Pancreas (tissue), 10 donors: Measurements from ENCODE around the gene LYPD1. TPM values are rescaled to one million over a fixed set of nuclear protein-coding genes. Genes with fewer than 3 reads are reported as not detected.

Source experiments
- ATAC-seq, 4 donors: fragments of 200-7000 bp; cut with Tn5 transposase; one replicate each; pipeline versions ENCODE4 v1.8.0 to v1.9.1; 2020; ENCODE audit warnings: mild to moderate bottlenecking in 4 of 4, moderate library complexity in 4 of 4
- DNase-seq, 6 donors: peaks; one replicate each; pipeline ENCODE4 v3.0.0-alpha.2; 2020
- FAIRE-seq: peaks from 2 replicates; lab custom pipeline; 2012; peaks lifted over from hg19 to GRCh38; lab: Jason Lieb, UNC
- H3K27ac ChIP-seq, 4 donors: fragments of 200-600 bp; sonication (generic); 1 replicate in 3 of 4; 2 replicates in 1 of 4; pipeline versions ENCODE4 v1.5.0 to v1.8.0; 2020
- H3K27me3 ChIP-seq, 4 donors: fragments of 200-600 bp; one replicate each; pipeline ENCODE4 v1.8.0; 2021
- H3K36me3 ChIP-seq, 3 donors: fragments of 200-600 bp; sonication (generic) in 1 of 3; one replicate each; pipeline versions ENCODE4 v1.5.0 to v1.8.0; 2020 to 2021
- H3K4me1 ChIP-seq, 3 donors: fragments of 200-600 bp; one replicate each; pipeline ENCODE4 v1.8.0; 2021
- H3K4me3 ChIP-seq, 4 donors: fragments of 200-600 bp; sonication (generic) in 2 of 4; one replicate each; pipeline versions ENCODE4 v1.5.0 to v1.8.0; 2020 to 2021
- H3K9me3 ChIP-seq, 4 donors: fragments of 200-600 bp; one replicate each; pipeline ENCODE4 v1.8.0; 2021
- CTCF ChIP-seq, 4 donors: fragments of 200-600 bp; sonication (generic) in 3 of 4; IDR thresholded peaks; one replicate each; pipeline versions ENCODE4 v1.5.0 to v1.8.0; 2021; ENCODE audit warnings: antibody characterized with exemption in 4 of 4
- WGBS, 2 donors: extraction: QIAGEN DNeasy Blood & Tissue Kit; methylation state at CpG; one replicate each; pipeline ENCODE4 v1.1.7; 2013; 5-methylcytosine and 5-hydroxymethylcytosine counted together
- intact Hi-C, 3 donors: fragments of 100-400 bp; cut with DNase I; formaldehyde crosslinking; loops; one replicate each; pipeline versions ENCODE4 v1.11.1 to v1.14.2; 2022
- polyA plus RNA-seq, 2 donors: library from polyadenylated mRNA; stranded (reverse); fragments of 200-250 nt; gene quantifications; one replicate each; pipeline ENCODE4 v1.2.3, GENCODE V29; 2013
- total RNA-seq, 6 donors: library from RNA; stranded (reverse); fragmentation: NEBNext Ultra II Directional in 4 of 6; extraction: Animal tissue kit (Norgen Biotek cat#: 25700) in 4 of 6; gene quantifications; one replicate each; pipeline versions ENCODE4 v1.2.1 to v1.2.4, GENCODE V29; 2021 to 2023
- donor health status: healthy with polysubstance abuse.
- donor health status: DM: no; HTN: no; CAD: no; lungs with moderate emphysema.
- donor health status: DM: no; HTN: no; CAD: no.
- donor health status: control.
- donor health status: control.
- donor health status: Bipolar disorder and iron deficiency.
- donor health status: DM: yes; HTN: yes; CAD: no.
- donor health status: DM: no; HTN: no; CAD: no.
- donor health status: DM: no; HTN: no; CAD: no.
- donor health status: DM: yes; HTN: yes; CAD: no.

The LYPD1 gene
- total and polyA plus RNA-seq, 8 donors = 1.1 to 20.5 (median 4.1) TPM

- TF ChIP-seq CTCF (IDR thresholded peaks at IDR 0.05) = no peak
- no peaks in the 10 kb centered on the region for H3K9me3 ChIP-seq
- peaks cover 4 to 14% (median 13%) of the 10 kb centered on the region in 3 donors for H3K4me1 ChIP-seq
- no peak for DNase-seq
- FAIRE-seq = no peak
- no peak for ATAC-seq
- intact Hi-C loops = no loop called here
- 95 to 100% methylated on average over 1 of the region's 1 CpG for WGBS, 2 donors
- H3K4me3 ChIP-seq = no peak overlapping the region
- H3K27me3 ChIP-seq = no peaks in the 10 kb centered on the region
- H3K36me3 ChIP-seq = no peaks in the 10 kb centered on the region
- H3K27ac ChIP-seq = no peak overlapping the region
These were observed 65.4 kb downstream of the LYPD1 start for GRCh38 chr2:132604561-132604960.

DNA sequence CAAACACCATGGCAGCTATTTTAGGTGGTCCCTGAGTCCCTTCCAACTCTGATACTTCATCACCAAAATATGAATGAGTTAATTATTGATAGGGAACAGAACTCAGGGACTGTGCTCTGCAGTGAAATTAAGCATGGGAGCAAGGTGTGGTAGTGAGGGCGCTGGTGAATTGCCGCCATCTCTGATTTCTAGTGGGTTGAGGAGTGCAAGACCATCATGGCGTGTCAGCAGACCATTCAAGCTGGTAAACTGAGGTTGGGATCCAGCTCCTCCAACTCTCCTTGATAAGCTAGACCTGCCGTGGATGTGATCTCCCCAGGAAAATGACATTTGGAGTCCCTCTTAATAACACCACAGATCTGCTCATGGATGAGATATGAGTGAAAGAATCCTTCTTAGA lies 70.4 kb downstream of the LYPD1 start:
- TF ChIP-seq CTCF (IDR thresholded peaks at IDR 0.05) = no peak
- no peak overlapping the region for H3K27ac ChIP-seq
- intact Hi-C loops = no loop called here
- no peaks in the 10 kb centered on the region for H3K4me1 ChIP-seq
- FAIRE-seq (no peak), DNase-seq (no peak), ATAC-seq (no peak)
- H3K27me3 ChIP-seq = no peaks in the 10 kb centered on the region
- H3K36me3 ChIP-seq = no peaks in the 10 kb centered on the region
- WGBS, 2 donors = 96 to 97% methylated on average over 4 of the region's 4 CpGs
- no peaks in the 10 kb centered on the region for H3K9me3 ChIP-seq
- no peak overlapping the region for H3K4me3 ChIP-seq

- Histone ChIP-seq H3K36me3 (no peaks in the 10 kb centered on the region), H3K4me1 (no peaks in the 10 kb centered on the region), H3K27me3 (no peaks in the 10 kb centered on the region), H3K27ac (no peak overlapping the region), H3K9me3 (no peaks in the 10 kb centered on the region), H3K4me3 (no peak overlapping the region)
- intact Hi-C loops = no loop called here
- FAIRE-seq (no peak), ATAC-seq (no peak), DNase-seq (no peak)
- TF ChIP-seq CTCF (IDR thresholded peaks at IDR 0.05) = no peak
- 88 to 91% methylated on average over 3 of the region's 3 CpGs for WGBS, 2 donors
These were observed 71.5 kb downstream of the LYPD1 start for GRCh38 chr2:132598536-132598935.

GRCh38 chr2:132597831-132598230 lies 72.2 kb downstream of the LYPD1 start:
- 93 to 100% methylated on average over 1 of the region's 1 CpG for WGBS, 2 donors
- Histone ChIP-seq H3K9me3 (no peaks in the 10 kb centered on the region), H3K4me3 (no peak overlapping the region), H3K27me3 (no peaks in the 10 kb centered on the region), H3K4me1 (no peaks in the 10 kb centered on the region), H3K36me3 (no peaks in the 10 kb centered on the region), H3K27ac (no peak overlapping the region)
- TF ChIP-seq CTCF (IDR thresholded peaks at IDR 0.05) = no peak
- ATAC-seq = no peak
- no peak for DNase-seq
- no peak for FAIRE-seq
- intact Hi-C loops = no loop called here

DNA sequence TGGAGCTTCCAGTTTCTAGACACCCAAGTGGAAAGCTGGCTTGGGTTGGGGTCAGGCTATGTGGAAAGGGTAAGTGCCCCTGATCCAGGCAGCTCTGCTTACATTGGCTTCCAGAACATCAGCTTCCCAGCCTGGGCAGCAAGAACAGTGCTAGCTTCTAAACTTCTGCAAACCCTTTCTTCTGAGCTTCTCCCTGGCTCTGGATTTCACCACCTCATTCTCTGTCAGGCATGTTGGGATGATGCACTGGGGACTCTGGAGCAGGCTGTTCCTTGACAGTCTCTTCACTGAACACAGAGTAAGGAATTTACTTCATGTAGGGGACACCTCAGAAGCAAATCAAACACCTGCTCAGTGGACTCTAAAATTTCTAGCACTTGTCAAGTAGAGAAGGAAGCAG lies 72.8 kb downstream of the LYPD1 start:
- Histone ChIP-seq H3K27me3 (no peaks in the 10 kb centered on the region), H3K36me3 (no peaks in the 10 kb centered on the region), H3K4me3 (no peak overlapping the region), H3K4me1 (no peaks in the 10 kb centered on the region), H3K27ac (no peak overlapping the region), H3K9me3 (no peaks in the 10 kb centered on the region)
- intact Hi-C loops = no loop called here
- no peak for TF ChIP-seq CTCF (IDR thresholded peaks at IDR 0.05)
- FAIRE-seq (no peak), ATAC-seq (no peak), DNase-seq (no peak)
